GM12878 (cell line): Measurements from ENCODE around the gene TTC9B. TPM values are rescaled to one million over a fixed set of nuclear protein-coding genes. Genes with fewer than 3 reads are reported as not detected.

Experiments used
- ATAC-seq: fragments of 200-7000 bp; cut with Tn5 transposase; 3 replicates; pipeline ENCODE4 v1.9.1; 2020; ENCODE audit warnings: mild to moderate bottlenecking, moderate library complexity
- BruUV-seq: library from RNA; stranded (reverse); fragments of 400-500 nt; replicated peaks from 2 replicates; lab custom pipeline; 2021; lab: Mats Ljungman, UMichigan
- CTCF ChIA-PET: fragments of 300-600 bp; sonication (Branson Sonifier 250); formaldehyde crosslinking; extraction: SDS; loops from one replicate; lab custom pipeline; 2021; ENCODE audit warnings: inconsistent platforms; lab: Yijun Ruan, JAX
- POLR2A ChIA-PET: fragments of 350-600 bp; formaldehyde crosslinking; extraction: SDS; loops from one replicate; lab custom pipeline; 2021; ENCODE audit warnings: inconsistent platforms; lab: Charles Lee
- RAD21 ChIA-PET: fragments of 300-600 bp; sonication (Branson Sonifier 250); formaldehyde crosslinking; loops from one replicate; lab custom pipeline; 2023; ENCODE audit warnings: antibody characterized with exemption; ENCODE audit not compliant: unreplicated experiment; lab: Charles Lee
- SMC1A ChIA-PET: fragments of 300-600 bp; sonication (Branson Sonifier 250); formaldehyde crosslinking; loops from one replicate; lab custom pipeline; 2023; ENCODE audit not compliant: unreplicated experiment, uncharacterized antibody; lab: Charles Lee
- DNase-seq: peaks from one replicate; pipeline ENCODE4 v3.0.0-alpha.2; 2011; ENCODE audit warnings: low read depth, low spot score
- FAIRE-seq: peaks from 3 replicates; lab custom pipeline; 2011; peaks lifted over from hg19 to GRCh38; lab: Jason Lieb, UNC
- H2AFZ ChIP-seq: 2 replicates; pipeline ENCODE4 v1.6.0; 2011; ENCODE audit warnings: low read depth, low read length, control low read depth; ENCODE audit not compliant: control insufficient read depth
- H3K27ac ChIP-seq: 2 replicates; pipeline ENCODE4 v1.5.1; 2011; ENCODE audit warnings: control low read depth; ENCODE audit not compliant: control insufficient read depth, insufficient read depth
- H3K27me3 ChIP-seq, 2 experiments: replicated peaks in 1 of 2; 2 replicates each; pipeline versions ENCODE4 v1.6.0 to v1.6.1; 2011; ENCODE audit warnings: low read length in 1 of 2; ENCODE audit not compliant: control insufficient read depth in 2 of 2, insufficient read depth in 2 of 2
- H3K36me3 ChIP-seq, 2 experiments: 2 replicates each; pipeline ENCODE4 v1.5.1; 2011; ENCODE audit warnings: low read length in 1 of 2; ENCODE audit not compliant: control insufficient read depth in 2 of 2, insufficient read depth in 2 of 2
- H3K4me1 ChIP-seq: 2 replicates; pipeline ENCODE4 v1.6.1; 2011; ENCODE audit warnings: mild to moderate bottlenecking, low read length, moderate library complexity, mixed read lengths; ENCODE audit not compliant: control insufficient read depth, insufficient read depth
- H3K4me2 ChIP-seq: 2 replicates; pipeline ENCODE4 v1.6.0; 2011; ENCODE audit warnings: control low read depth; ENCODE audit not compliant: control insufficient read depth, insufficient read depth
- H3K4me3 ChIP-seq: fragments of 200-600 bp; sonication (generic); 2 replicates; pipeline ENCODE4 v1.5.1; 2016
- H3K79me2 ChIP-seq: 2 replicates; pipeline ENCODE4 v1.6.0; 2011; ENCODE audit warnings: low read length; ENCODE audit not compliant: control insufficient read depth, insufficient read depth
- H3K9ac ChIP-seq: 2 replicates; pipeline ENCODE4 v1.8.0; 2011; ENCODE audit warnings: low read length, control low read depth, mixed read lengths; ENCODE audit not compliant: control insufficient read depth, insufficient read depth
- H3K9me3 ChIP-seq: replicated peaks from 3 replicates; pipeline ENCODE4 v1.5.1; 2011; ENCODE audit warnings: mild to moderate bottlenecking, low read length; ENCODE audit not compliant: control insufficient read depth, insufficient read depth
- H4K20me1 ChIP-seq: 2 replicates; pipeline ENCODE4 v1.6.0; 2011; ENCODE audit not compliant: control insufficient read depth, insufficient read depth
- BRCA1 ChIP-seq: IDR thresholded peaks from 2 replicates; pipeline ENCODE4 v1.6.1; 2011; ENCODE audit warnings: low read depth, low read length, improper control_type of control experiment
- CBFB ChIP-seq: IDR thresholded peaks from 2 replicates; pipeline ENCODE4 v1.6.1; 2016; ENCODE audit warnings: antibody characterized with exemption, low read depth
- E4F1 ChIP-seq: fragments of 450-650 bp; IDR thresholded peaks from 2 replicates; pipeline ENCODE4 v1.6.1; 2018; ENCODE audit warnings: borderline replicate concordance, mild to moderate bottlenecking; ENCODE audit not compliant: partially characterized antibody
- EED ChIP-seq: sonication (generic); IDR thresholded peaks from 2 replicates; pipeline ENCODE4 v1.6.1; 2016; ENCODE audit warnings: antibody characterized with exemption, low read depth
- JUNB ChIP-seq: IDR thresholded peaks from 2 replicates; pipeline ENCODE4 v1.6.1; 2016; ENCODE audit warnings: antibody characterized with exemption, mild to moderate bottlenecking
- NRF1 ChIP-seq: conservative IDR thresholded peaks from 2 replicates; pipeline ENCODE4 v1.6.1; 2011; ENCODE audit warnings: mild to moderate bottlenecking, low read depth, low read length, improper control_type of control experiment
- PAX5 ChIP-seq: IDR thresholded peaks from 2 replicates; pipeline ENCODE4 v1.6.1; 2011; ENCODE audit warnings: low read depth, low read length, borderline replicate concordance
- POLR2AphosphoS5 ChIP-seq: IDR thresholded peaks from 2 replicates; pipeline ENCODE4 v1.6.1; 2011; ENCODE audit warnings: mild to moderate bottlenecking, low read length, inconsistent platforms
- SIN3A ChIP-seq: IDR thresholded peaks from 2 replicates; pipeline ENCODE4 v1.6.1; 2012; ENCODE audit warnings: low read depth, low read length, improper control_type of control experiment
- SMARCA5 ChIP-seq: fragments of 450-650 bp; IDR thresholded peaks from 2 replicates; pipeline ENCODE4 v1.6.1; 2017; ENCODE audit warnings: mild to moderate bottlenecking
- SUZ12 ChIP-seq: fragments of 200-600 bp; sonication (generic); IDR thresholded peaks from one replicate; pipeline ENCODE4 v1.6.1; 2018; ENCODE audit warnings: antibody characterized with exemption, mild to moderate bottlenecking; ENCODE audit not compliant: unreplicated experiment
- WGBS: methylation state at CpG from one replicate; pipeline ENCODE4 v1.1.6; 2016; ENCODE audit warnings: low lambda C conversion rate; ENCODE audit not compliant: insufficient replicate concordance, insufficient coverage; ENCODE audit errors: missing lambda C conversion rate; 5-methylcytosine and 5-hydroxymethylcytosine counted together
- in situ Hi-C: fragments of 300-500 bp; cut with MboI; formaldehyde crosslinking; loops from 9 replicates; pipeline ENCODE4 v1.14.3; 2018; ENCODE audit warnings: mixed read lengths
- intact Hi-C: fragments of 100-400 bp; cut with micrococcal nuclease; formaldehyde crosslinking; loops from one replicate; pipeline ENCODE4 v1.14.2; 2022; ENCODE audit not compliant: unreplicated experiment
- polyA plus RNA-seq, 11 experiments: library from polyadenylated mRNA; depleted of rRNA in 4 of 11; unstranded in 6 of 11; stranded (reverse) in 5 of 11; fragments of >200 nt; fragmentation: Nextera tagmentation in 4 of 11; fragmentation: Illumina TruSeq in 1 of 11; extraction: Ambion mirVana in 4 of 11; extraction: Trizol in 1 of 11; gene quantifications; 1 replicate in 1 of 11; 2 replicates in 10 of 11; pipeline versions ENCODE4 v1.2.1 to v1.2.3, GENCODE V29; 2011 to 2016; ENCODE audit warnings: inconsistent platforms in 2 of 11, missing spikeins in 2 of 11, low read depth in 1 of 11
- total RNA-seq, 4 experiments: library from RNA; depleted of rRNA in 3 of 4; stranded (reverse); fragments of >200 nt in 3 of 4; fragmentation: Illumina TruSeq in 1 of 4; extraction: Trizol in 1 of 4; gene quantifications; 2 replicates each; pipeline versions ENCODE4 v1.2.1 to v1.2.3, GENCODE V29; 2013 to 2021
- TF ChIP-seq, protein P1 (sequence below): fragments of 450-650 bp; IDR thresholded peaks from 2 replicates; pipeline ENCODE4 v1.6.1; 2017; ENCODE audit warnings: borderline replicate concordance

TTC9B gene
- total and polyA plus RNA-seq, 10 of the 15 experiments (the other 5 are each of a cell fraction or from before 2014, with no cell fraction given), result 0.04 to 0.14 (median 0.10) TPM; not detected in 7

DNA sequence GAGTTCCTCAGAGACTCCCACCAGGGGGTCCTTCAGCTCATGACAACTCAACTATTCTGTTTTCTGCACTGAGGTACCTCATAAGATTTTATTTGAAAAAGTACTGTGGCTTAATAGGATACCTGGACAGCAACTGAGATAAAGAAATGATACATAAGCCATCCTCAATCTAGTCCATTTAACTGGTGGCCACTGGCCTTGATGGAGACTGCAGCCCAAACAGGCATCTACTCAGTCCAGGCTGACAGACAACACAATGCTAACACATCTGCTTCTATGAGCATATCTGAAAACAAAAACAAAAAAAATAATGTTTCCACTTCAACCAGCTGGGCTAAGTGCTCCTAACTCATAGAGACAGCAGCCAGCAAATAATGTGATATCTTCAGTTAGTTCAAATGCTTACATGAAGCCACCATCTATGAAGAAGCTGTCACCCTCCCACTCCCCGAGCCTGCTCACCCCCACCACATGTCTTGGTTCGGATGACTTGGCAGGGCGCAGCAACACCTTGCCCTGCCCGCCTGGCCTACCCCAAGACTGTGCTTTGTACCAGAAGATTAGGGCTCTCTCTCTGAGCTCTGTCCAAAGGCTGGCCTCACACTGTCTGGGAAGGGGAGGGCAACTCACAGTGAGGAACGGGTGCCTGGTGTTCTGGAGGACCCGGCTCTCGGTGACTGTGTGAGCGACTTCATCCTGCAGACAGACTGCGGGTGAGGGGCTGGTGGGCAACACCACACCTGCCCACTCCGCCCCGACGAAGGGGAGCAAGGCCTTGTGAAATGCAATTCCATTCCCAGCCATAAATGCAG, 21.4 kb upstream of the TTC9B start:
- intact Hi-C loops, result no loop called here
- Histone ChIP-seq H3K27me3 (no peaks in the 10 kb centered on the region), H3K9me3 (no peaks in the 10 kb centered on the region), H3K4me2 (no peak overlapping the region), H2AFZ (no peak overlapping the region), H3K9ac (no peak overlapping the region), H3K79me2 (no peaks in the 10 kb centered on the region), H3K4me3 (no peak overlapping the region), H4K20me1 (no peaks in the 10 kb centered on the region), H3K4me1 (no peaks in the 10 kb centered on the region), H3K36me3 (peaks cover 27 to 45% of the 10 kb centered on the region in 2 experiments; a peak in 3 of 4 replicates), H3K27ac (no peak overlapping the region)
- ChIA-PET SMC1A (no interaction called here), POLR2A (no interaction called here), RAD21 (no interaction called here), CTCF (no interaction called here)
- ATAC-seq (no peak), DNase-seq (no peak), FAIRE-seq (no peak)
- BruUV-seq, result no TSS peak
- in situ Hi-C loops, result no loop called here
- TF ChIP-seq JUNB (no peak), BRCA1 (no peak), SIN3A (no peak), SMARCA5 (no peak), SUZ12 (no peak), NRF1 (no peak)
- WGBS, result 84% methylated on average over 12 of the region's 12 CpGs

- H3K27me3 ChIP-seq, result no peaks in the 10 kb centered on the region
- no peak for ATAC-seq
- no peak overlapping the region for H2AFZ ChIP-seq
- H3K4me3 ChIP-seq, result no peak overlapping the region
- H4K20me1 ChIP-seq, result no peaks in the 10 kb centered on the region
- BruUV-seq, result no TSS peak
- no peak overlapping the region for H3K27ac ChIP-seq
- intact Hi-C loops, result no loop called here
- no peaks in the 10 kb centered on the region for H3K79me2 ChIP-seq
- in situ Hi-C loops, result no loop called here
- no peak overlapping the region for H3K9ac ChIP-seq
- H3K4me1 ChIP-seq, result no peaks in the 10 kb centered on the region
- 90% methylated on average over 9 of the region's 9 CpGs for WGBS
- H3K4me2 ChIP-seq, result no peak overlapping the region
- ChIA-PET RAD21 (no interaction called here), SMC1A (no interaction called here), CTCF (no interaction called here), POLR2A (no interaction called here)
- H3K36me3 ChIP-seq, result peaks cover 27 to 44% of the 10 kb centered on the region in 2 experiments; a peak in 3 of 4 replicates
- no peak for DNase-seq
- FAIRE-seq, result no peak
- H3K9me3 ChIP-seq, result no peaks in the 10 kb centered on the region
- TF ChIP-seq E4F1 (no peak), POLR2AphosphoS5 (no peak), NRF1 (no peak), EED (no peak), JUNB (no peak), PAX5 (no peak), CBFB (no peak), SMARCA5 (no peak)
- TF ChIP-seq, protein P1, sequence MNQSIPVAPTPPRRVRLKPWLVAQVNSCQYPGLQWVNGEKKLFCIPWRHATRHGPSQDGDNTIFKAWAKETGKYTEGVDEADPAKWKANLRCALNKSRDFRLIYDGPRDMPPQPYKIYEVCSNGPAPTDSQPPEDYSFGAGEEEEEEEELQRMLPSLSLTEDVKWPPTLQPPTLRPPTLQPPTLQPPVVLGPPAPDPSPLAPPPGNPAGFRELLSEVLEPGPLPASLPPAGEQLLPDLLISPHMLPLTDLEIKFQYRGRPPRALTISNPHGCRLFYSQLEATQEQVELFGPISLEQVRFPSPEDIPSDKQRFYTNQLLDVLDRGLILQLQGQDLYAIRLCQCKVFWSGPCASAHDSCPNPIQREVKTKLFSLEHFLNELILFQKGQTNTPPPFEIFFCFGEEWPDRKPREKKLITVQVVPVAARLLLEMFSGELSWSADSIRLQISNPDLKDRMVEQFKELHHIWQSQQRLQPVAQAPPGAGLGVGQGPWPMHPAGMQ, result no peak
Measured at GRCh38 chr19:40238775-40239174, 20.6 kb upstream of the TTC9B start.
